RWPE2 (cell line): Measurements from ENCODE around the gene CELF1.

Source experiments
- ATAC-seq: fragments of 200-7000 bp; cut with Tn5 transposase; 3 replicates; pipeline ENCODE4 v1.9.1; 2021; ENCODE audit warnings: low read depth
- DNase-seq: peaks from one replicate; pipeline ENCODE4 v3.0.0-alpha.2; 2020; ENCODE audit warnings: low spot score
- H3K27ac ChIP-seq: fragments of 450-650 bp; 2 replicates; pipeline ENCODE4 v1.5.1; 2017; ENCODE audit warnings: mild to moderate bottlenecking; ENCODE audit not compliant: poor library complexity, severe bottlenecking
- H3K27me3 ChIP-seq: fragments of 250-450 bp; sonication (Bioruptor Pico); 2 replicates; pipeline ENCODE4 v1.5.1; 2021; ENCODE audit warnings: mild to moderate bottlenecking, moderate library complexity; ENCODE audit not compliant: insufficient read depth, poor library complexity, severe bottlenecking
- H3K36me3 ChIP-seq: fragments of 250-450 bp; sonication (Bioruptor Pico); 2 replicates; pipeline ENCODE4 v1.5.1; 2020; ENCODE audit warnings: low read depth, mild to moderate bottlenecking, moderate library complexity
- H3K4me1 ChIP-seq: fragments of 250-450 bp; sonication (Bioruptor Pico); 2 replicates; pipeline ENCODE4 v1.5.1; 2021; ENCODE audit warnings: mild to moderate bottlenecking, moderate library complexity; ENCODE audit not compliant: insufficient read depth, poor library complexity, severe bottlenecking
- H3K4me3 ChIP-seq: fragments of 250-450 bp; sonication (Bioruptor Pico); 2 replicates; pipeline ENCODE4 v1.5.1; 2021; ENCODE audit warnings: mild to moderate bottlenecking, moderate library complexity; ENCODE audit not compliant: severe bottlenecking
- H3K9me3 ChIP-seq: fragments of 250-450 bp; sonication (Bioruptor Pico); 2 replicates; pipeline ENCODE4 v1.5.1; 2021; ENCODE audit warnings: mild to moderate bottlenecking, moderate library complexity; ENCODE audit not compliant: severe bottlenecking
- TF ChIP-seq, protein P1 (sequence below): fragments of 450-650 bp; IDR thresholded peaks from one replicate; pipeline ENCODE4 v1.5.1; 2017; ENCODE audit warnings: mild to moderate bottlenecking, moderate library complexity; ENCODE audit not compliant: poor library complexity, severe bottlenecking

CELF1 gene

DNA sequence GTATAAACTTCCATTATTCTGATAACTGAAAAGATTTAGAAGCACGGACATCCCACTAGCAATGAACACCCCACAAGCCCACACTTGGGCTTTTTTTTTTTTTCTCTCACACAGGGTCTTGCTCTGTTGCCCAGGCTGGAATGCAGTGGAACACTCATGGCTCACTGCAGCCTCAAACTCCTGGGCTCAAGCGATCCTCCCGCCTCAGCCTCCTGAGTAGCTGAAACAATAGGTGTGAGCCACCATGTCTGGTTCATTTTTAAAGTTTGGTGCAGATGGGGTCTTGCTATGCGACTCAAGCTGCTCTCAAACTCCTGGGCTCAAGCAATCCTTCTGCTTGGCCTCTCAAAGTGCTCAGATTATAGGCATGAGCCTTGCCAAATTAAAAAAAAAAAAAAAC is 107.1 kb downstream of the CELF1 start:
- Histone ChIP-seq H3K9me3 (no peaks in the 10 kb centered on the region), H3K27ac (no peak overlapping the region), H3K4me1 (no peaks in the 10 kb centered on the region), H3K36me3 (no peaks in the 10 kb centered on the region), H3K4me3 (no peak overlapping the region), H3K27me3 (no peaks in the 10 kb centered on the region)
- ATAC-seq = no peak
- no peak for DNase-seq
- TF ChIP-seq, protein P1, sequence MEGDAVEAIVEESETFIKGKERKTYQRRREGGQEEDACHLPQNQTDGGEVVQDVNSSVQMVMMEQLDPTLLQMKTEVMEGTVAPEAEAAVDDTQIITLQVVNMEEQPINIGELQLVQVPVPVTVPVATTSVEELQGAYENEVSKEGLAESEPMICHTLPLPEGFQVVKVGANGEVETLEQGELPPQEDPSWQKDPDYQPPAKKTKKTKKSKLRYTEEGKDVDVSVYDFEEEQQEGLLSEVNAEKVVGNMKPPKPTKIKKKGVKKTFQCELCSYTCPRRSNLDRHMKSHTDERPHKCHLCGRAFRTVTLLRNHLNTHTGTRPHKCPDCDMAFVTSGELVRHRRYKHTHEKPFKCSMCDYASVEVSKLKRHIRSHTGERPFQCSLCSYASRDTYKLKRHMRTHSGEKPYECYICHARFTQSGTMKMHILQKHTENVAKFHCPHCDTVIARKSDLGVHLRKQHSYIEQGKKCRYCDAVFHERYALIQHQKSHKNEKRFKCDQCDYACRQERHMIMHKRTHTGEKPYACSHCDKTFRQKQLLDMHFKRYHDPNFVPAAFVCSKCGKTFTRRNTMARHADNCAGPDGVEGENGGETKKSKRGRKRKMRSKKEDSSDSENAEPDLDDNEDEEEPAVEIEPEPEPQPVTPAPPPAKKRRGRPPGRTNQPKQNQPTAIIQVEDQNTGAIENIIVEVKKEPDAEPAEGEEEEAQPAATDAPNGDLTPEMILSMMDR = no peak

DNA sequence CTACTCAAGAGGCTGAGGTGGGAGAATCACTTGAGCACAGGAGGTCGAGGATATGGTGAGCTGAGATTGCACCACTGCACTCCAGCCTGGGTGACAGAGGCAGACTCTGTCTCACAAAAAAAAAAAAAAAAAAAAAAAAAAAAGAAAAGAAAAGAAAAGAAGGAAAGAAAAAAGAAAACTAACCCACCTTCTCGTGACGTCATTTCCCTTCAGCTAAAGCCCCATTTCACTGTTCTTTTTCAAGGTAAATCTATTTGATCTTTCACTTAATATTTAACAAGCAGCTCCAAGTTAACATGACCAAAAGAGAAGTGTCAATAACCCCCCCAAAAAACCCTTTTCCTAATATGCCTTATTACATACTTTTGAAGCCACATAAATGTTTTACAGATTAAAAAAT is 109.1 kb downstream of the CELF1 start:
- Histone ChIP-seq H3K36me3 (no peaks in the 10 kb centered on the region), H3K27ac (no peak overlapping the region), H3K4me1 (no peaks in the 10 kb centered on the region), H3K9me3 (no peaks in the 10 kb centered on the region), H3K27me3 (no peaks in the 10 kb centered on the region), H3K4me3 (no peak overlapping the region)
- DNase-seq (no peak), ATAC-seq (no peak)
- TF ChIP-seq, protein P1 = no peak

DNA sequence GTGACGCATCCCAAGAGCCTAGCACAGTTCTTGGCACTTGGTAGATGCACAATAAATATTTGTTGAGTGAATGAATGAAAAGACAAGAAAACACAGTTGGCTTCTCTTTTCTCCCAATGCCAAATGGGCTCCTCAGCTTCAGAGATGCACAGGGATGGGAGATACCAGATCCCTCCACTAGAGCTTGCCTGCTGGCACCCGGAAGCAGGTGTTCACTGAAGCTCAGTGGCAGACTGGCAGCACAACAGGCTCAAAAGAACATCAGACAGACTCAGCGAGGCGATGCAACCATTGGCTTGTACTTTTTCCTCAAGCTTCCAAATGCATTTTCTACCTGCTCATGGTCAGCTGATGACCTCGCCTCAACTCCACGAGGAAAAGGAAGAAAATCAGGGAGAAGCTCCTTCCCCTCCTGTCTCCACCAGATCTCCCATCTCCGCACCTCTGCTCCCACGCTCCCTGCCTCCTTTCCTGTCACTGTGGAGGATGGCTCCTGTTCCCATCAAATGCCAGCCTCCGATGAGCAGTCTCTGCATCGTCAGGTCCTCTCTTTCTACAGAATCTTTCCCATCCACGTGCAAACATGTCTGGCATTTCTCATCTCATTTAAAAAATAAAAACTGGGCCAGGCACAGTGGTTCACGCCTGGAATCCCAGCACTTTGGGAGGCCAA is 109.8 kb downstream of the CELF1 start:
- Histone ChIP-seq H3K27ac (no peak overlapping the region), H3K36me3 (no peaks in the 10 kb centered on the region), H3K4me3 (no peak overlapping the region), H3K9me3 (no peaks in the 10 kb centered on the region), H3K4me1 (no peaks in the 10 kb centered on the region), H3K27me3 (no peaks in the 10 kb centered on the region)
- DNase-seq (no peak), ATAC-seq (peak; percentile 61)
- TF ChIP-seq, protein P1 = no peak

DNA sequence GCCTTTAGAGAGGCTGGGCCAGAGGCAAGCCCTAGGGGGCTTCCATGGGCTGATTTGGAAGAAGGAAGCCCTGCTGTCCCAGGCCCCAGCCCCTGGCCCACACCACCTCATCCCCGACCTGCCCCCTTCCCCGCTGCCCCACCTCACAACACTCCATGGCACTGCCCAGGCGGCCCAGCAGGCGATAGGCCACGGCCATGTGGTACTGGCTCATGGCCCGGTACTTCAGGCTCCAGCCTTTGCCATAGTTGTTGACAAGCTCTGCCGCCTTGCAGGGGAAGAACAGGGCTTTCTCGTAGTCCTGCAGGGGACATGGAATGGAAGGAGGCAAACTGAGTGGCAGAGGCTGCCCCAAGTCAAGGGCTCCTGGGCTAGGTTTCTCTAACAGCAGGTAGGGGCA is 110.4 kb downstream of the CELF1 start:
- no peak overlapping the region for H3K4me3 ChIP-seq
- no peaks in the 10 kb centered on the region for H3K27me3 ChIP-seq
- no peaks in the 10 kb centered on the region for H3K36me3 ChIP-seq
- no peaks in the 10 kb centered on the region for H3K4me1 ChIP-seq
- ATAC-seq (no peak), DNase-seq (no peak)
- TF ChIP-seq, protein P1 = no peak
- no peaks in the 10 kb centered on the region for H3K9me3 ChIP-seq
- no peak overlapping the region for H3K27ac ChIP-seq

DNA sequence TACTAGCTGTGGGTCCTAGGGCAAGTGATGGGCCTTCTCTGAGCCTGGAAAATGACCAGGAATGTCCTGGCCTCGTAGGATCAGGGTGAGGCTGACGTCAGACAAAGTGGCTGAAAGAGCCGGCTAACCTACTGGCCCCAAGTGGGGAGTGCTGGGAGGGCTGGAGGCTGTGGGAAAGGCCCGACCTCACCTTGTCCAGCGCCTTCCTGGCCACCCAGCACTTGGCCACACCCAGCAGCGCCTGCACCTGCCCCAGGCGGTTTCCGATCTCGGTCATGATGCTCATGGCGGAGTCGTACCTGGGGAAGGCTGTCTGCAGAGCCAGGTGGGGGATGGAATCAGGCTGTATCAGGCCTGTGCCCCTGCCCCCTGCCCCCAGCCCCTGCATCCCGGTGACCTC is 111.5 kb downstream of the CELF1 start:
- ATAC-seq = no peak

More for the DNA sequence above, 111.5 kb downstream of the CELF1 start:
- no peaks in the 10 kb centered on the region for H3K27me3 ChIP-seq
- H3K36me3 ChIP-seq = no peaks in the 10 kb centered on the region
- H3K27ac ChIP-seq = no peak overlapping the region
- no peak overlapping the region for H3K4me3 ChIP-seq
- no peaks in the 10 kb centered on the region for H3K9me3 ChIP-seq
- DNase-seq = no peak
- H3K4me1 ChIP-seq = no peaks in the 10 kb centered on the region
- TF ChIP-seq, protein P1 = no peak
